GM12878 (cell line): ENCODE measurements around the gene DENND6A. TPM values are rescaled to one million over a fixed set of nuclear protein-coding genes. Genes with fewer than 3 reads are reported as not detected.

Experiments used
- ATAC-seq: fragments of 200-7000 bp; cut with Tn5 transposase; 3 replicates; pipeline ENCODE4 v1.9.1; 2020; ENCODE audit warnings: mild to moderate bottlenecking, moderate library complexity
- BruUV-seq: library from RNA; stranded (reverse); fragments of 400-500 nt; replicated peaks from 2 replicates; lab custom pipeline; 2021; lab: Mats Ljungman, UMichigan
- CTCF ChIA-PET: fragments of 300-600 bp; sonication (Branson Sonifier 250); formaldehyde crosslinking; extraction: SDS; loops from one replicate; lab custom pipeline; 2021; ENCODE audit warnings: inconsistent platforms; lab: Yijun Ruan, JAX
- POLR2A ChIA-PET: fragments of 350-600 bp; formaldehyde crosslinking; extraction: SDS; loops from one replicate; lab custom pipeline; 2021; ENCODE audit warnings: inconsistent platforms; lab: Charles Lee
- RAD21 ChIA-PET: fragments of 300-600 bp; sonication (Branson Sonifier 250); formaldehyde crosslinking; loops from one replicate; lab custom pipeline; 2023; ENCODE audit warnings: antibody characterized with exemption; ENCODE audit not compliant: unreplicated experiment; lab: Charles Lee
- SMC1A ChIA-PET: fragments of 300-600 bp; sonication (Branson Sonifier 250); formaldehyde crosslinking; loops from one replicate; lab custom pipeline; 2023; ENCODE audit not compliant: unreplicated experiment, uncharacterized antibody; lab: Charles Lee
- DNase-seq: peaks from one replicate; pipeline ENCODE4 v3.0.0-alpha.2; 2011; ENCODE audit warnings: low read depth, low spot score
- FAIRE-seq: peaks from 3 replicates; lab custom pipeline; 2011; peaks lifted over from hg19 to GRCh38; lab: Jason Lieb, UNC
- H2AFZ ChIP-seq: 2 replicates; pipeline ENCODE4 v1.6.0; 2011; ENCODE audit warnings: low read depth, low read length, control low read depth; ENCODE audit not compliant: control insufficient read depth
- H3K27ac ChIP-seq: 2 replicates; pipeline ENCODE4 v1.5.1; 2011; ENCODE audit warnings: control low read depth; ENCODE audit not compliant: control insufficient read depth, insufficient read depth
- H3K27me3 ChIP-seq, 2 experiments: replicated peaks in 1 of 2; 2 replicates each; pipeline versions ENCODE4 v1.6.0 to v1.6.1; 2011; ENCODE audit warnings: low read length in 1 of 2; ENCODE audit not compliant: control insufficient read depth in 2 of 2, insufficient read depth in 2 of 2
- H3K36me3 ChIP-seq, 2 experiments: 2 replicates each; pipeline ENCODE4 v1.5.1; 2011; ENCODE audit warnings: low read length in 1 of 2; ENCODE audit not compliant: control insufficient read depth in 2 of 2, insufficient read depth in 2 of 2
- H3K4me1 ChIP-seq: 2 replicates; pipeline ENCODE4 v1.6.1; 2011; ENCODE audit warnings: mild to moderate bottlenecking, low read length, moderate library complexity, mixed read lengths; ENCODE audit not compliant: control insufficient read depth, insufficient read depth
- H3K4me2 ChIP-seq: 2 replicates; pipeline ENCODE4 v1.6.0; 2011; ENCODE audit warnings: control low read depth; ENCODE audit not compliant: control insufficient read depth, insufficient read depth
- H3K4me3 ChIP-seq: fragments of 200-600 bp; sonication (generic); 2 replicates; pipeline ENCODE4 v1.5.1; 2016
- H3K79me2 ChIP-seq: 2 replicates; pipeline ENCODE4 v1.6.0; 2011; ENCODE audit warnings: low read length; ENCODE audit not compliant: control insufficient read depth, insufficient read depth
- H3K9ac ChIP-seq: 2 replicates; pipeline ENCODE4 v1.8.0; 2011; ENCODE audit warnings: low read length, control low read depth, mixed read lengths; ENCODE audit not compliant: control insufficient read depth, insufficient read depth
- H3K9me3 ChIP-seq: replicated peaks from 3 replicates; pipeline ENCODE4 v1.5.1; 2011; ENCODE audit warnings: mild to moderate bottlenecking, low read length; ENCODE audit not compliant: control insufficient read depth, insufficient read depth
- H4K20me1 ChIP-seq: 2 replicates; pipeline ENCODE4 v1.6.0; 2011; ENCODE audit not compliant: control insufficient read depth, insufficient read depth
- BACH1 ChIP-seq: fragments of 450-650 bp; IDR thresholded peaks from 2 replicates; pipeline ENCODE4 v1.6.1; 2017; ENCODE audit warnings: mild to moderate bottlenecking, borderline replicate concordance
- BCL11A ChIP-seq: IDR thresholded peaks from 2 replicates; pipeline ENCODE4 v1.6.1; 2011; ENCODE audit warnings: low read depth, low read length
- CBFB ChIP-seq: IDR thresholded peaks from 2 replicates; pipeline ENCODE4 v1.6.1; 2016; ENCODE audit warnings: antibody characterized with exemption, low read depth
- CREB1 ChIP-seq: IDR thresholded peaks from 2 replicates; pipeline ENCODE4 v1.6.1; 2012; ENCODE audit warnings: low read depth, mild to moderate bottlenecking, inconsistent platforms
- EZH2 ChIP-seq: IDR thresholded peaks from 2 replicates; pipeline ENCODE4 v1.6.1; 2012; ENCODE audit warnings: low read depth, mild to moderate bottlenecking, control low read depth, inconsistent platforms, low read length, borderline replicate concordance; ENCODE audit not compliant: control insufficient read depth
- FOS ChIP-seq: IDR thresholded peaks from 3 replicates; pipeline ENCODE4 v1.6.1; 2011; ENCODE audit warnings: borderline replicate concordance; ENCODE audit not compliant: insufficient read length; ENCODE audit errors: extremely low read depth
- HSF1 ChIP-seq: fragments of 150-350 bp; IDR thresholded peaks from 2 replicates; pipeline ENCODE4 v1.6.1; 2014; ENCODE audit warnings: mild to moderate bottlenecking, low read depth, low read length
- KLF5 ChIP-seq: fragments of 450-650 bp; IDR thresholded peaks from 2 replicates; pipeline ENCODE4 v1.6.1; 2014; ENCODE audit warnings: mild to moderate bottlenecking; ENCODE audit not compliant: partially characterized antibody
- NBN ChIP-seq: fragments of 450-650 bp; IDR thresholded peaks from 2 replicates; pipeline ENCODE4 v1.6.1; 2016
- POLR2A ChIP-seq: IDR thresholded peaks from 2 replicates; pipeline ENCODE4 v1.6.1; 2011; ENCODE audit warnings: low read depth, mild to moderate bottlenecking, low read length
- RB1 ChIP-seq: fragments of 450-650 bp; formaldehyde crosslinking; IDR thresholded peaks from 2 replicates; pipeline ENCODE4 v1.6.1; 2017; ENCODE audit warnings: mild to moderate bottlenecking, borderline replicate concordance
- RFX5 ChIP-seq: IDR thresholded peaks from 2 replicates; pipeline ENCODE4 v1.6.1; 2011; ENCODE audit warnings: low read depth, low read length, improper control_type of control experiment
- SUPT20H ChIP-seq: IDR thresholded peaks from 2 replicates; pipeline ENCODE4 v1.6.1; 2011; ENCODE audit warnings: low read depth, mild to moderate bottlenecking, low read length, moderate library complexity, borderline replicate concordance; ENCODE audit not compliant: control insufficient read depth
- WGBS: methylation state at CpG from one replicate; pipeline ENCODE4 v1.1.6; 2016; ENCODE audit warnings: low lambda C conversion rate; ENCODE audit not compliant: insufficient replicate concordance, insufficient coverage; ENCODE audit errors: missing lambda C conversion rate; 5-methylcytosine and 5-hydroxymethylcytosine counted together
- in situ Hi-C: fragments of 300-500 bp; cut with MboI; formaldehyde crosslinking; loops from 9 replicates; pipeline ENCODE4 v1.14.3; 2018; ENCODE audit warnings: mixed read lengths
- intact Hi-C: fragments of 100-400 bp; cut with micrococcal nuclease; formaldehyde crosslinking; loops from one replicate; pipeline ENCODE4 v1.14.2; 2022; ENCODE audit not compliant: unreplicated experiment
- polyA plus RNA-seq, 11 experiments: library from polyadenylated mRNA; depleted of rRNA in 4 of 11; unstranded in 6 of 11; stranded (reverse) in 5 of 11; fragments of >200 nt; fragmentation: Nextera tagmentation in 4 of 11; fragmentation: Illumina TruSeq in 1 of 11; extraction: Ambion mirVana in 4 of 11; extraction: Trizol in 1 of 11; gene quantifications; 1 replicate in 1 of 11; 2 replicates in 10 of 11; pipeline versions ENCODE4 v1.2.1 to v1.2.3, GENCODE V29; 2011 to 2016; ENCODE audit warnings: inconsistent platforms in 2 of 11, missing spikeins in 2 of 11, low read depth in 1 of 11
- total RNA-seq, 4 experiments: library from RNA; depleted of rRNA in 3 of 4; stranded (reverse); fragments of >200 nt in 3 of 4; fragmentation: Illumina TruSeq in 1 of 4; extraction: Trizol in 1 of 4; gene quantifications; 2 replicates each; pipeline versions ENCODE4 v1.2.1 to v1.2.3, GENCODE V29; 2013 to 2021
- TF ChIP-seq, protein P1 (sequence below): fragments of 450-650 bp; formaldehyde crosslinking; IDR thresholded peaks from 2 replicates; pipeline ENCODE4 v1.4.0; 2022; ENCODE audit warnings: mild to moderate bottlenecking, moderate library complexity
- TF ChIP-seq, protein P2 (sequence below): fragments of 450-650 bp; IDR thresholded peaks from 2 replicates; pipeline ENCODE4 v1.6.1; 2016; ENCODE audit warnings: mild to moderate bottlenecking

Gene DENND6A
- total and polyA plus RNA-seq, 10 of the 15 experiments (the other 5 are each of a cell fraction or from before 2014, with no cell fraction given) = 1.8 to 15.3 (median 10.3) TPM

DNA sequence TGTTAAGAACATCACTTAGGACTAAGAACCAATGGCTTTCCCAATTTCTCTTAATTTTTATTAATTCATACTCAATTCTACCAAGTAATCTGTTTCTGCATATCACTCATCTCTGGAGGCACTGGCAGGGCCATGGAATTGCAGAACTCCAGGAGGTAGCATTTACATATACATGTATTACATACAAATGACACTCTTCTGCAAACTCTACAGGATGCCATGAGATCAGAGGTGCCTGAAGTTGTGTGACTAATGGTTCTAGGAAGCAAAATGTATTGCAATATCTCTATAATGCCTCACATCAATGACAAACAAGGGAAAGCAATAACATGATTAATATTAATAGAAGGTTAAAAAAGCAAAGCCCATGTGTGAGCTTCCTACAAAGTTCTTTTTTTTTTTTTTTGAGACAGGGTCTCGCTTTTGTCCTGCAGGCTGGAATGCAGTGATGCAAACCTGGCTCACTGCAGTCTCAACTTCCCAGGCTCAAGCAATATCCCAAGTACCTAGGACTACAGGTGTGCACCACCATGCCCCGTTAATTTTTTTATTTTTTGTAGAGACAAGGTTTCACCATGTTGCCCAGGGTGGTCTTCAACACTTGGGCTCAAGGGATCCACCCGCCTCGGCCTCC is 33.0 kb downstream of the DENND6A start:
- no peak overlapping the region for H3K4me2 ChIP-seq
- FAIRE-seq = no peak
- ChIA-PET POLR2A (interaction anchor here (0.6 kb wide), 1 partner anchor 636 kb away, joined by 3 read pairs; no protein-coding TSS in a partner anchor), SMC1A (interaction anchor here (0.6 to 1.0 kb wide), 2 partner anchors 24 to 996 kb away, joined by 3 read pairs; no protein-coding TSS in a partner anchor), RAD21 (no interaction called here), CTCF (interaction anchor here (1.2 to 2.4 kb wide), 2 partner anchors 11 to 166 kb away, joined by 3 to 8 read pairs; no protein-coding TSS in a partner anchor)
- DNase-seq = no peak
- no peaks in the 10 kb centered on the region for H3K4me1 ChIP-seq
- WGBS = 64% methylated on average over 4 of the region's 4 CpGs
- peaks cover 0 to 4% of the 10 kb centered on the region in 2 experiments; a peak in 1 of 4 replicates for H3K36me3 ChIP-seq
- no peaks in the 10 kb centered on the region for H3K9me3 ChIP-seq
- intact Hi-C loops = no loop called here
- ATAC-seq = no peak
- H4K20me1 ChIP-seq = no peaks in the 10 kb centered on the region
- no peak overlapping the region for H3K4me3 ChIP-seq
- in situ Hi-C loops = no loop called here
- H2AFZ ChIP-seq = no peak overlapping the region
- H3K27ac ChIP-seq = no peak overlapping the region
- no peak overlapping the region for H3K9ac ChIP-seq
- H3K79me2 ChIP-seq = no peaks in the 10 kb centered on the region
- no TSS peak for BruUV-seq
- H3K27me3 ChIP-seq = no peaks in the 10 kb centered on the region
- TF ChIP-seq RFX5 = no peak
- TF ChIP-seq SUPT20H = no peak
- TF ChIP-seq FOS = no peak
- no peak for TF ChIP-seq POLR2A
- TF ChIP-seq BACH1 = no peak
- TF ChIP-seq, protein P1, sequence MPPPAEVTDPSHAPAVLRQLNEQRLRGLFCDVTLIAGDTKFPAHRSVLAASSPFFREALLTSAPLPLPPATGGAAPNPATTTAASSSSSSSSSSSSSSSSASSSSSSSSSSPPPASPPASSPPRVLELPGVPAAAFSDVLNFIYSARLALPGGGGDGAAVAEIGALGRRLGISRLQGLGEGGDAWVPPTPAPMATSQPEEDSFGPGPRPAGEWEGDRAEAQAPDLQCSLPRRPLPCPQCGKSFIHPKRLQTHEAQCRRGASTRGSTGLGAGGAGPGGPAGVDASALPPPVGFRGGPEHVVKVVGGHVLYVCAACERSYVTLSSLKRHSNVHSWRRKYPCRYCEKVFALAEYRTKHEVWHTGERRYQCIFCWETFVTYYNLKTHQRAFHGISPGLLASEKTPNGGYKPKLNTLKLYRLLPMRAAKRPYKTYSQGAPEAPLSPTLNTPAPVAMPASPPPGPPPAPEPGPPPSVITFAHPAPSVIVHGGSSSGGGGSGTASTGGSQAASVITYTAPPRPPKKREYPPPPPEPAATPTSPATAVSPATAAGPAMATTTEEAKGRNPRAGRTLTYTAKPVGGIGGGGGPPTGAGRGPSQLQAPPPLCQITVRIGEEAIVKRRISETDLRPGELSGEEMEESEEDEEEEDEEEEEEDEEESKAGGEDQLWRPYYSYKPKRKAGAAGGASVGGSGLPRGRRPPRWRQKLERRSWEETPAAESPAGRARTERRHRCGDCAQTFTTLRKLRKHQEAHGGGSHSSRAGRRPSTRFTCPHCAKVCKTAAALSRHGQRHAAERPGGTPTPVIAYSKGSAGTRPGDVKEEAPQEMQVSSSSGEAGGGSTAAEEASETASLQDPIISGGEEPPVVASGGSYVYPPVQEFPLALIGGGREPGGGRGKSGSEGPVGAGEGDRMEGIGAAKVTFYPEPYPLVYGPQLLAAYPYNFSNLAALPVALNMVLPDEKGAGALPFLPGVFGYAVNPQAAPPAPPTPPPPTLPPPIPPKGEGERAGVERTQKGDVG (CRISPR knock-in tag) = no peak
- TF ChIP-seq BCL11A = no peak
- TF ChIP-seq CBFB = no peak
- TF ChIP-seq KLF5 = no peak
- no peak for TF ChIP-seq NBN
- TF ChIP-seq RB1 = no peak
- TF ChIP-seq EZH2 = no peak
- TF ChIP-seq CREB1 = no peak
- TF ChIP-seq, protein P2, sequence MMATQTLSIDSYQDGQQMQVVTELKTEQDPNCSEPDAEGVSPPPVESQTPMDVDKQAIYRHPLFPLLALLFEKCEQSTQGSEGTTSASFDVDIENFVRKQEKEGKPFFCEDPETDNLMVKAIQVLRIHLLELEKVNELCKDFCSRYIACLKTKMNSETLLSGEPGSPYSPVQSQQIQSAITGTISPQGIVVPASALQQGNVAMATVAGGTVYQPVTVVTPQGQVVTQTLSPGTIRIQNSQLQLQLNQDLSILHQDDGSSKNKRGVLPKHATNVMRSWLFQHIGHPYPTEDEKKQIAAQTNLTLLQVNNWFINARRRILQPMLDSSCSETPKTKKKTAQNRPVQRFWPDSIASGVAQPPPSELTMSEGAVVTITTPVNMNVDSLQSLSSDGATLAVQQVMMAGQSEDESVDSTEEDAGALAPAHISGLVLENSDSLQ = no peak
- no peak for TF ChIP-seq HSF1
